Panc1 (cell line): ENCODE measurements around the gene CCDC86. TPM values are rescaled to one million over a fixed set of nuclear protein-coding genes. Genes with fewer than 3 reads are reported as not detected.

Experiments used
- ATAC-seq: fragments of 200-7000 bp; cut with Tn5 transposase; 2 replicates; pipeline ENCODE4 v1.9.1; 2020; ENCODE audit warnings: mild to moderate bottlenecking, moderate library complexity
- BruUV-seq: library from RNA; stranded (reverse); fragments of 400-500 nt; replicated peaks from 2 replicates; lab custom pipeline; 2021; lab: Mats Ljungman, UMichigan
- CTCF ChIA-PET: fragments of 300-600 bp; sonication (Branson Sonifier 250); formaldehyde crosslinking; loops from one replicate; lab custom pipeline; 2022; ENCODE audit warnings: antibody characterized with exemption; lab: Charles Lee
- POLR2A ChIA-PET: fragments of 300-600 bp; sonication (Branson Sonifier 250); formaldehyde crosslinking; loops from one replicate; lab custom pipeline; 2022; ENCODE audit warnings: antibody characterized with exemption; lab: Charles Lee
- DNase-seq: peaks from one replicate; pipeline ENCODE4 v3.0.0-alpha.2; 2010; ENCODE audit warnings: low read depth, low spot score
- H3K27ac ChIP-seq: 2 replicates; pipeline ENCODE4 v1.5.1; 2011; ENCODE audit warnings: mild to moderate bottlenecking, low read length, inconsistent platforms
- H3K27me3 ChIP-seq: fragments of 200-500 bp; sonication (Bioruptor generic); 2 replicates; pipeline ENCODE4 v1.6.0; 2014; ENCODE audit warnings: low read length, inconsistent platforms; ENCODE audit not compliant: control insufficient read depth, insufficient read depth
- H3K36me3 ChIP-seq: fragments of 200-500 bp; sonication (Bioruptor generic); 2 replicates; pipeline ENCODE4 v1.5.1; 2014; ENCODE audit warnings: inconsistent platforms, mild to moderate bottlenecking, low read length, moderate library complexity; ENCODE audit not compliant: control insufficient read depth, insufficient read depth
- H3K4me1 ChIP-seq: 2 replicates; pipeline ENCODE4 v1.5.1; 2011; ENCODE audit warnings: inconsistent platforms, mild to moderate bottlenecking, low read length, moderate library complexity; ENCODE audit not compliant: control insufficient read depth, insufficient read depth
- H3K4me3 ChIP-seq, 2 experiments: 2 replicates each; pipeline ENCODE4 v1.5.1; 2011 to 2012; ENCODE audit warnings: low read depth in 2 of 2, low read length in 2 of 2, mild to moderate bottlenecking in 2 of 2, inconsistent platforms in 1 of 2, moderate library complexity in 1 of 2
- H3K9me3 ChIP-seq: fragments of 200-500 bp; sonication (Bioruptor generic); 2 replicates; pipeline ENCODE4 v1.5.1; 2014; ENCODE audit warnings: low read depth, mild to moderate bottlenecking, inconsistent platforms, low read length, moderate library complexity; ENCODE audit not compliant: control insufficient read depth, insufficient read depth
- CTCF ChIP-seq: fragments of 450-650 bp; IDR thresholded peaks from 2 replicates; pipeline ENCODE4 v1.5.1; 2017; ENCODE audit warnings: mild to moderate bottlenecking
- POLR2AphosphoS5 ChIP-seq: IDR thresholded peaks from 2 replicates; pipeline ENCODE4 v1.6.1; 2012; ENCODE audit warnings: mild to moderate bottlenecking, low read depth, low read length, moderate library complexity
- REST ChIP-seq, 2 experiments: IDR thresholded peaks; 2 replicates each; pipeline ENCODE4 v1.6.1; 2011 to 2012; ENCODE audit warnings: low read depth in 2 of 2, control low read depth in 1 of 2, low read length in 1 of 2, mild to moderate bottlenecking in 1 of 2, moderate library complexity in 1 of 2; ENCODE audit not compliant: insufficient read depth in 1 of 2
- SIN3A ChIP-seq: IDR thresholded peaks from 2 replicates; pipeline ENCODE4 v1.6.1; 2012; ENCODE audit warnings: low read depth, mild to moderate bottlenecking, low read length, moderate library complexity, borderline replicate concordance; ENCODE audit not compliant: insufficient read depth
- TCF7L2 ChIP-seq: IDR thresholded peaks from 2 replicates; pipeline ENCODE4 v1.6.1; 2011; ENCODE audit warnings: mild to moderate bottlenecking, low read depth, low read length, inconsistent platforms
- in situ Hi-C: cut with HindIII; loops from 2 replicates; pipeline ENCODE4 v1.10.0; 2016; ENCODE audit warnings: low sequenced_read_pairs, low pct_unique_long_range_greater_than_20kb
- intact Hi-C: fragments of 100-400 bp; cut with micrococcal nuclease; formaldehyde crosslinking; loops from one replicate; pipeline ENCODE4 v1.10.0; 2022; ENCODE audit not compliant: unreplicated experiment
- total RNA-seq: library from RNA; stranded (reverse); gene quantifications from one replicate; pipeline ENCODE4 v1.2.1, GENCODE V29; 2021; ENCODE audit not compliant: unreplicated experiment

CCDC86 gene
- total RNA-seq, 1 experiment from 2014 or later, result 70.2 TPM

GRCh38 chr11:60848714-60849151, 6.8 kb downstream of the CCDC86 start:
- intact Hi-C loops, result no loop called here
- in situ Hi-C loops, result no loop called here
- CTCF ChIA-PET, result no interaction called here

GRCh38 chr11:60849641-60850520, 8.0 kb downstream of the CCDC86 start:
- Histone ChIP-seq H3K27me3 (no peaks in the 10 kb centered on the region), H3K4me1 (peaks cover 4% of the 10 kb centered on the region), H3K27ac (no peak overlapping the region), H3K9me3 (no peaks in the 10 kb centered on the region), H3K36me3 (peaks cover 4% of the 10 kb centered on the region), H3K4me3 (no peak overlapping the region)
- CTCF ChIA-PET, result interaction anchor here (0.6 kb wide), 1 partner anchor 383 kb away, joined by 4 read pairs; no protein-coding TSS in a partner anchor
- no peak for DNase-seq
- POLR2A ChIA-PET, result no interaction called here
- no TSS peak for BruUV-seq
- intact Hi-C loops, result no loop called here
- in situ Hi-C loops, result no loop called here
- no peak for ATAC-seq
- TF ChIP-seq REST (IDR thresholded peaks at IDR 0.05; ENCODE audit: insufficient read depth in 1 of 2, low read depth in 2 of 2, low read length in 1 of 2) (no peak), POLR2AphosphoS5 (no peak), CTCF (no peak), SIN3A (no peak)

More at GRCh38 chr11:60848714-60849151, 6.8 kb downstream of the CCDC86 start:
- BruUV-seq, result no TSS peak
- H3K4me3 ChIP-seq, result no peak overlapping the region
- DNase-seq (no peak), ATAC-seq (no peak)
- POLR2A ChIA-PET, result no interaction called here
- H3K27me3 ChIP-seq, result no peaks in the 10 kb centered on the region
- TF ChIP-seq CTCF (no peak), POLR2AphosphoS5 (no peak), TCF7L2 (no peak), REST (IDR thresholded peaks at IDR 0.05; ENCODE audit: insufficient read depth in 1 of 2, low read depth in 2 of 2, low read length in 1 of 2) (no peak), SIN3A (no peak)
- peaks cover 4% of the 10 kb centered on the region for H3K36me3 ChIP-seq
- H3K4me1 ChIP-seq, result peaks cover 15% of the 10 kb centered on the region
- no peak overlapping the region for H3K27ac ChIP-seq
- H3K9me3 ChIP-seq, result no peaks in the 10 kb centered on the region
